ENCODE measurements around the gene KIF26B. TPM values are rescaled to one million over a fixed set of nuclear protein-coding genes. Genes with fewer than 3 reads are reported as not detected.

The KIF26B gene
- total RNA-seq, 1 experiment from 2014 or later = 1.2 TPM

DNA sequence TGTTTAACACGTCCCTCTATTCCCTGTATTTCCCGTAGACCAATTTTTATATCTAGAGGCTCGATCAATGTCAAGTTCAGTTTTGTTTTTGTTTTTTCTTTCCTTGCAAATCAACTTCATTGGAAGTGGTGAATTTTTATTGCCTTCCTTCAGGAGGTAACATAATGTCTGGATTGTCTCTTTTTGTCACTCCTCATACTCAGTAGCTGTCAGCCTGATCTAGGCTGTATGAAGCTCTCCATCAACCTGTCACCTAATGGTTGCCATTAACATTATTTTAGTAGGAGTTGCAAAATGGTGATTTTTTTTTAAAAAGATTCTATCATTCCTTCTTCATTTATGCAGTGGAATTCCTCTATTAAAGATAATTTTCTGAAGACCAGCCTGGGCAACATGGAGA is 49.7 kb upstream of the KIF26B start (continued):
- TF ChIP-seq, protein P1, sequence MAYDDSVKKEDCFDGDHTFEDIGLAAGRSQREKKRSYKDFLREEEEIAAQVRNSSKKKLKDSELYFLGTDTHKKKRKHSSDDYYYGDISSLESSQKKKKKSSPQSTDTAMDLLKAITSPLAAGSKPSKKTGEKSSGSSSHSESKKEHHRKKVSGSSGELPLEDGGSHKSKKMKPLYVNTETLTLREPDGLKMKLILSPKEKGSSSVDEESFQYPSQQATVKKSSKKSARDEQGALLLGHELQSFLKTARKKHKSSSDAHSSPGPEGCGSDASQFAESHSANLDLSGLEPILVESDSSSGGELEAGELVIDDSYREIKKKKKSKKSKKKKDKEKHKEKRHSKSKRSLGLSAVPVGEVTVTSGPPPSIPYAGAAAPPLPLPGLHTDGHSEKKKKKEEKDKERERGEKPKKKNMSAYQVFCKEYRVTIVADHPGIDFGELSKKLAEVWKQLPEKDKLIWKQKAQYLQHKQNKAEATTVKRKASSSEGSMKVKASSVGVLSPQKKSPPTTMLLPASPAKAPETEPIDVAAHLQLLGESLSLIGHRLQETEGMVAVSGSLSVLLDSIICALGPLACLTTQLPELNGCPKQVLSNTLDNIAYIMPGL (CRISPR knock-in tag; IDR thresholded peaks at IDR 0.05) = no peak

DNA sequence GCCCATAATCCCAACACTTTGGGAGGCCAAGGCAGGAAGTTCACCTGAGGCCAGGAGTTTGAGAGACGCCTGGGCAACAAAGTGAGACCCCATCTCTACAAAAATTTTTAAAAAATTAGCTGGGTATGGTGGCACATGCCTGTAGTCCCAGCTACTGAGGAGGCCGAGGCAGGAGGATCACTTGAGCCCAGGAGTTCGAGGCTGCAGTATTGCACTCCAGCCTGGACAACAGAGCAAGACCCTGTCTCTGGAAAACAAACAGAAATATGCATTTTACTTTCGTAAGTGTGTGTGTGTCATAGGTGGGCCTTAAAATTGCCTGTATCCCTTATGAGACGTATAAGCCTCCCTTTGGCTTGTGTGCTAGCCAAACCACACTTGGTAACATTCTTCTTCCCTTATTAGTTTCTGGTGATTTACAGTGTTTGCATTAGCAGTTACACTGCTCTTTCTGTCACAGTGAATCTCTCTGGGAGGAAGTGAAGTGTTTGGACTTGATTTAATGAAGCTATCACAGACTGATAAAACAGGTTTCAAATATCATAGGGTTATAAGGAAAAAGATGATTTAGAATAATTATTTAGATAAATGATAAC is 48.9 kb upstream of the KIF26B start:
- POLR2A ChIA-PET = no interaction called here
- ATAC-seq (no peak), DNase-seq (ENCODE audit: low spot score) (no peak)
- Mint-ChIP-seq H3K36me3 (peaks cover 7% of the 10 kb centered on the region), H3K9me3 (peaks cover 11% of the 10 kb centered on the region), H3K4me3 (no peak overlapping the region), H3K27ac (no peak overlapping the region), H3K4me1 (peaks cover 9% of the 10 kb centered on the region), H3K27me3 (ENCODE audit: low read depth) (no peaks in the 10 kb centered on the region; the same call in 1 of the 2 replicates)
- CTCF ChIA-PET = no interaction called here
- TF ChIP-seq, protein P2, sequence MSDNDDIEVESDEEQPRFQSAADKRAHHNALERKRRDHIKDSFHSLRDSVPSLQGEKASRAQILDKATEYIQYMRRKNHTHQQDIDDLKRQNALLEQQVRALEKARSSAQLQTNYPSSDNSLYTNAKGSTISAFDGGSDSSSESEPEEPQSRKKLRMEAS (CRISPR knock-in tag; IDR thresholded peaks at IDR 0.05) = no peak
- TF ChIP-seq ZNF263 (CRISPR knock-in tag; IDR thresholded peaks at IDR 0.05; ENCODE audit: low read depth) = no peak
- no peak for TF ChIP-seq ZNF317 (CRISPR knock-in tag; IDR thresholded peaks at IDR 0.05; ENCODE audit: borderline replicate concordance, low read depth)
- TF ChIP-seq, protein P3, sequence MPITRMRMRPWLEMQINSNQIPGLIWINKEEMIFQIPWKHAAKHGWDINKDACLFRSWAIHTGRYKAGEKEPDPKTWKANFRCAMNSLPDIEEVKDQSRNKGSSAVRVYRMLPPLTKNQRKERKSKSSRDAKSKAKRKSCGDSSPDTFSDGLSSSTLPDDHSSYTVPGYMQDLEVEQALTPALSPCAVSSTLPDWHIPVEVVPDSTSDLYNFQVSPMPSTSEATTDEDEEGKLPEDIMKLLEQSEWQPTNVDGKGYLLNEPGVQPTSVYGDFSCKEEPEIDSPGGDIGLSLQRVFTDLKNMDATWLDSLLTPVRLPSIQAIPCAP (CRISPR knock-in tag; IDR thresholded peaks at IDR 0.05) = no peak
- TF ChIP-seq PRRX2 (CRISPR knock-in tag; IDR thresholded peaks at IDR 0.05) = no peak
- TF ChIP-seq EMX1 (CRISPR knock-in tag; IDR thresholded peaks at IDR 0.05) = no peak
- no peak for TF ChIP-seq TEAD1 (CRISPR knock-in tag; IDR thresholded peaks at IDR 0.05)
- no peak for TF ChIP-seq RELA (CRISPR knock-in tag; IDR thresholded peaks at IDR 0.05; ENCODE audit: borderline replicate concordance)
- TF ChIP-seq HMGA2 (CRISPR knock-in tag; IDR thresholded peaks at IDR 0.05) = no peak
- TF ChIP-seq SMAD4 (CRISPR knock-in tag; IDR thresholded peaks at IDR 0.05) = no peak
- TF ChIP-seq ZNF396 (CRISPR knock-in tag; IDR thresholded peaks at IDR 0.05; ENCODE audit: borderline replicate concordance) = no peak
- TF ChIP-seq, protein P4, sequence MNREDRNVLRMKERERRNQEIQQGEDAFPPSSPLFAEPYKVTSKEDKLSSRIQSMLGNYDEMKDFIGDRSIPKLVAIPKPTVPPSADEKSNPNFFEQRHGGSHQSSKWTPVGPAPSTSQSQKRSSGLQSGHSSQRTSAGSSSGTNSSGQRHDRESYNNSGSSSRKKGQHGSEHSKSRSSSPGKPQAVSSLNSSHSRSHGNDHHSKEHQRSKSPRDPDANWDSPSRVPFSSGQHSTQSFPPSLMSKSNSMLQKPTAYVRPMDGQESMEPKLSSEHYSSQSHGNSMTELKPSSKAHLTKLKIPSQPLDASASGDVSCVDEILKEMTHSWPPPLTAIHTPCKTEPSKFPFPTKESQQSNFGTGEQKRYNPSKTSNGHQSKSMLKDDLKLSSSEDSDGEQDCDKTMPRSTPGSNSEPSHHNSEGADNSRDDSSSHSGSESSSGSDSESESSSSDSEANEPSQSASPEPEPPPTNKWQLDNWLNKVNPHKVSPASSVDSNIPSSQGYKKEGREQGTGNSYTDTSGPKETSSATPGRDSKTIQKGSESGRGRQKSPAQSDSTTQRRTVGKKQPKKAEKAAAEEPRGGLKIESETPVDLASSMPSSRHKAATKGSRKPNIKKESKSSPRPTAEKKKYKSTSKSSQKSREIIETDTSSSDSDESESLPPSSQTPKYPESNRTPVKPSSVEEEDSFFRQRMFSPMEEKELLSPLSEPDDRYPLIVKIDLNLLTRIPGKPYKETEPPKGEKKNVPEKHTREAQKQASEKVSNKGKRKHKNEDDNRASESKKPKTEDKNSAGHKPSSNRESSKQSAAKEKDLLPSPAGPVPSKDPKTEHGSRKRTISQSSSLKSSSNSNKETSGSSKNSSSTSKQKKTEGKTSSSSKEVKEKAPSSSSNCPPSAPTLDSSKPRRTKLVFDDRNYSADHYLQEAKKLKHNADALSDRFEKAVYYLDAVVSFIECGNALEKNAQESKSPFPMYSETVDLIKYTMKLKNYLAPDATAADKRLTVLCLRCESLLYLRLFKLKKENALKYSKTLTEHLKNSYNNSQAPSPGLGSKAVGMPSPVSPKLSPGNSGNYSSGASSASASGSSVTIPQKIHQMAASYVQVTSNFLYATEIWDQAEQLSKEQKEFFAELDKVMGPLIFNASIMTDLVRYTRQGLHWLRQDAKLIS (CRISPR knock-in tag; IDR thresholded peaks at IDR 0.05; ENCODE audit: borderline replicate concordance) = no peak
- TF ChIP-seq NFE2L1 (CRISPR knock-in tag; IDR thresholded peaks at IDR 0.05) = no peak
- TF ChIP-seq, protein P5, sequence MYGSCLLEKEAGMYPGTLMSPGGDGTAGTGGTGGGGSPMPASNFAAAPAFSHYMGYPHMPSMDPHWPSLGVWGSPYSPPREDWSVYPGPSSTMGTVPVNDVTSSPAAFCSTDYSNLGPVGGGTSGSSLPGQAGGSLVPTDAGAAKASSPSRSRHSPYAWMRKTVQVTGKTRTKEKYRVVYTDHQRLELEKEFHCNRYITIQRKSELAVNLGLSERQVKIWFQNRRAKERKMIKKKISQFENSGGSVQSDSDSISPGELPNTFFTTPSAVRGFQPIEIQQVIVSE (CRISPR knock-in tag; IDR thresholded peaks at IDR 0.05; ENCODE audit: borderline replicate concordance) = no peak
- TF ChIP-seq ZNF138 (CRISPR knock-in tag; conservative IDR thresholded peaks at IDR 0.05) = no peak
- no peak for TF ChIP-seq FOXP1 (CRISPR knock-in tag; IDR thresholded peaks at IDR 0.05; ENCODE audit: borderline replicate concordance)
- TF ChIP-seq SOX15 (CRISPR knock-in tag; IDR thresholded peaks at IDR 0.05) = no peak
- TF ChIP-seq TCF7 (CRISPR knock-in tag; IDR thresholded peaks at IDR 0.05; ENCODE audit: low read depth) = no peak
- TF ChIP-seq MXD4 (CRISPR knock-in tag; IDR thresholded peaks at IDR 0.05; ENCODE audit: borderline replicate concordance) = no peak
- no peak for TF ChIP-seq NR3C1 (CRISPR knock-in tag; conservative IDR thresholded peaks at IDR 0.05; ENCODE audit: low read depth)
